Activated T-helper 2 cell treated with anti-CD3 and anti-CD28 coated beads, Interferon-gamma antibody, Interleukin-2, Interleukin-4, amounts not matched to agents 10 μg/mL and 5 μg/mL and 100 μg/mL, durations not matched to agents 14 hours and 24 hours and 36 hours (primary cell): ENCODE results near the gene SHB. TPM values are rescaled to one million over a fixed set of nuclear protein-coding genes. Genes with fewer than 3 reads are reported as not detected.
"Not testable (repeated sequence)": the region's sequence is repeated elsewhere in the genome, so short reads cannot be mapped to it uniquely, and the experiment has no call there.

ENCODE experiments used
- DNase-seq: peaks from one replicate; pipeline ENCODE4 v3.0.0; 2021; ENCODE audit warnings: low spot score
- H3K27ac Mint-ChIP-seq: one replicate; pipeline ENCODE4 v1.8.0; 2021; ENCODE audit warnings: mixed read lengths
- H3K27me3 Mint-ChIP-seq: one replicate; pipeline ENCODE4 v1.8.0; 2021; ENCODE audit warnings: low read depth, mixed read lengths
- H3K36me3 Mint-ChIP-seq: one replicate; pipeline ENCODE4 v1.8.0; 2021; ENCODE audit warnings: low read depth, mixed read lengths
- H3K4me1 Mint-ChIP-seq: one replicate; pipeline ENCODE4 v1.8.0; 2021; ENCODE audit warnings: low read depth, mixed read lengths
- H3K4me3 Mint-ChIP-seq: one replicate; pipeline ENCODE4 v1.8.0; 2021; ENCODE audit warnings: low read depth, mild to moderate bottlenecking, moderate library complexity, mixed read lengths
- H3K9me3 Mint-ChIP-seq: one replicate; pipeline ENCODE4 v1.8.0; 2021; ENCODE audit warnings: mixed read lengths
- intact Hi-C: fragments of 100-400 bp; cut with micrococcal nuclease; formaldehyde crosslinking; loops from one replicate; pipeline ENCODE4 v1.15.1; 2023
- total RNA-seq: library from RNA; stranded (reverse); gene quantifications from 2 replicates; pipeline ENCODE4 v1.2.3, GENCODE V29; 2022

Gene SHB
- total RNA-seq, 1 donor from 2014 or later, result 1.9 TPM

DNA sequence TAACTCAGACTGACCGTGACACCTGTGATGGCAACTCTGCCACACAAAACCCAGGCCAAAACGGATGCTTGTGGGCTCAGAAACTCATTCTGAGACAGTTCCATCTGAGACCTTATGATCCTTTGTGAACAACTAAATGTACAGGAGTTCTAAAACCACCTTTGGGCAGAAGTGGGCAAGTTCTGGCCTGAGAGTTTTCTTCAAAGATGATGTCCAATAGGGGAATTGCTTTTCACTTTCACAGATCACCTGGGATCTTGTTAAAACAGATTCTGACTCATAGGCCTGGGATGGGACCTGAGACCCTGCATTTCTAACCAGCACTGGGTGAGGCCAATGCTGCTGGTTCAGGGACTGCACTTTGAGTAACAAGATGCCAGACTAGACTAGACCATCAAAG, 97.3 kb downstream of the SHB start:
- Mint-ChIP-seq H3K27me3 (no peaks in the 10 kb centered on the region), H3K36me3 (no peaks in the 10 kb centered on the region), H3K9me3 (no peaks in the 10 kb centered on the region), H3K4me1 (peaks cover 7% of the 10 kb centered on the region), H3K27ac (no peak overlapping the region), H3K4me3 (no peak overlapping the region)
- DNase-seq, result no peak
- intact Hi-C loops, result no loop called here

DNA sequence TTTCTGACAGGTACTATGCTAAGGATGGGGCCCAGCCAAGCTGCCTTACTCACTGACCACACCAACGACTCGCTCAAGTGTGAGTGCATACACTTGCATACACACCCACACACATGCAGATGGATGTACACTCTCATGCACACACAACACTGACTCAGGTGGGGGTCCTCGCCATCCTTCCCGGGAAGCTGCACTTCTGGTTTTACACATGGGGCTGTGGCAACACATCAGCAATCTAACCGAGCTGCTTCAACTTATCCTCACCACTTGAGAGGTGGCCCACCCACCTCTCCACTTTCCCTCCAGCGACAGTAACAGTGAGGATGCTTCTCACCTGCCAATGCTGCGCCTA, 97.9 kb downstream of the SHB start:
- H3K27ac Mint-ChIP-seq, result no peak overlapping the region
- intact Hi-C loops, result no loop called here
- no peaks in the 10 kb centered on the region for H3K36me3 Mint-ChIP-seq
- no peak for DNase-seq
- no peak overlapping the region for H3K4me3 Mint-ChIP-seq
- peaks cover 7% of the 10 kb centered on the region for H3K4me1 Mint-ChIP-seq
- no peaks in the 10 kb centered on the region for H3K27me3 Mint-ChIP-seq
- no peaks in the 10 kb centered on the region for H3K9me3 Mint-ChIP-seq

DNA sequence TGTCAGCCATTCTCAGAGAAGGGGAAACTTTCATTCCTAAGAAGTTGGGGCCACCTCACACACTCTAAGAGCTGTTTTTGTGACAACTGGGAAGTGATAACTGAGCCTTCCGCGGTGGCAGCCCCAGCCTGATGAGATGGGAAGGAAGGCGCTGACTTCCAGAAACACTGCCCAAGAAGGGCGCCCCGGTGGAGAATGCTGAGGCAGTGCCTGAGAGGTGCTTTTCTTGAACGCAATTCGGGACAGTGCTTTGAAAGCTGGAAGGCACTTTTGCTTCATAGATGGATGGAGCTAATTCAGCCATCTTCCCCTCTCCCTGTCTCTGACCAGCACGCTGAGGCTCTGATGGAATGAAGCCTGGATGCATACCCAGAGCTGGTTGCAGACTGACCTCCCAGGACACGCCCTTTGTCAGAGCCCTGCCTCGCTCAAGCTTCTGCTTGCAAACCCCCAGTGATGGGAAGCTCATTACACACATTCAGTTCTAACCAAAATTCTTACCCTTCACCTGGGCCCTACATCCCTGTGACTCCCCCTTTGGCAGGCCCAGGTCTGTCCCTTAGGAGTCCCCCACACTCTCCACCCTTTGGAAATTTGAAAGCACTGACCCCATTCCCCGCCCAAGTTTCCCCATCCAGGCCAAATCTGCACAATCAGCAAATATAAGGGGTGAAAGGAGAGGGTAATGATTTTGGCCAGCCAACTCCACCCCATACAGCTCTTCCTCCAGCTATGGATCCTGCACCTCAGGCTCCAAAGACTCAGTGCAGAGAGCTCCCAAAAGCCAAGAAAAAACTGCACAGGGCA, 98.5 kb downstream of the SHB start:
- Mint-ChIP-seq H3K4me1 (peaks cover 13% of the 10 kb centered on the region), H3K27me3 (no peaks in the 10 kb centered on the region), H3K36me3 (no peaks in the 10 kb centered on the region), H3K27ac (no peak overlapping the region), H3K4me3 (no peak overlapping the region), H3K9me3 (no peaks in the 10 kb centered on the region)
- no peak for DNase-seq
- intact Hi-C loops, result no loop called here

DNA sequence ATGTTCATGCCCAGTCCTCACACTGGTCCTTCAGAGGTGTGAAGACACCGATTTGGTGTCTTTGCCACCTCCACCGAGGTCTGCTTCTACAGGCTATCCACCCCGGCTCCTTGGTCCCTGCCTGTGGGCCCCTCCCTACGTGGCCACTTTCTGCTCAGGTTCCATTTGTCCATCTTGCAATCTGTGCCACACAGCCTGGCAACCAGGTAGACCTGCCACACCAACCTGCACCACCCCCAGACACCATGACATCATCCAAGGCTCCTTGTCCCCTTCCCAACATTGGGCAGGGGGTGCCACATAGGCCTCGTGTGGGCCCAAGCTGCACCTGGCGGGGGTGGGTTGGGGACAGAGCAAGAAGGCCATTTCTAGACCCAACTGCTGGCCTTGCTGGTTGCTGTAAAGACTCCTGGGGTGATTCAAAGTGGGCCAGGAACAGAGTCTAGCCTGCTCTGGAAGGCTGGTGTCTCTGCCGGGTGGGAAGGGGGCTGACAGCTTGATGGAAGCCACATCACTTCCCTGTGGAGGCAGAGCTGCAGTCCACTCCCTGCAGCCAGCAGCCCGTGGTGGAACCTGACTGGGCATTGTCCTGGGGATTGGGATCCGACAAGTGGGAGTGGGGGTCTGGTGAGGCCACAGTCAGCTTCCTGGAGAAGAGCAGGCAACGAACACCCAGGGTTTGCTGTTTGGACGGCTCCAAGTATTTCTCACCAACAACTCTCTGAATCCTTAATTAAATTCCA, 99.3 kb downstream of the SHB start:
- DNase-seq, result no peak
- H3K36me3 Mint-ChIP-seq, result no peaks in the 10 kb centered on the region
- no peaks in the 10 kb centered on the region for H3K9me3 Mint-ChIP-seq
- H3K27ac Mint-ChIP-seq, result no peak overlapping the region
- H3K4me1 Mint-ChIP-seq, result peaks cover 20% of the 10 kb centered on the region
- intact Hi-C loops, result no loop called here
- no peak overlapping the region for H3K4me3 Mint-ChIP-seq
- H3K27me3 Mint-ChIP-seq, result no peaks in the 10 kb centered on the region

DNA sequence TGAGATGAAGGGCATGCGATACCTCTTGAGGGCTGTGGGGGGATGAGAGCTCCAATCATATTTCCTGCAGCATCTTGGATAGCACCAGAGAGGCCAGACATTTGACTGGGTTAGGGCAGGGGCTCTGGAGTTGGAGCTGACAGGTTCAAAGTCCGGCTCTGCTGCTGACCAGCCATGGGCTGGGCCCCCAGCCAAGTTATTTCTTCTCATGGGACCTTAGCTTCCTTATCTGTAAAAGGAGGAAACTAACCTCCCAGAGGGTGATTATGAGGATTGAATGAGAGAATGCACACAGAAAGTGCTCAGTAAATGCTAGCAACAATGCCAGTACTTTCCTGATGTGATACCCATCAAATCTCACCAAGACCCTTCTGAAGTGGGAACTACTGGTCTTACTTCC, 99.9 kb downstream of the SHB start:
- H3K36me3 Mint-ChIP-seq, result no peaks in the 10 kb centered on the region
- intact Hi-C loops, result no loop called here
- peaks cover 26% of the 10 kb centered on the region for H3K4me1 Mint-ChIP-seq
- H3K9me3 Mint-ChIP-seq, result no peaks in the 10 kb centered on the region
- H3K27me3 Mint-ChIP-seq, result no peaks in the 10 kb centered on the region
- no peak overlapping the region for H3K27ac Mint-ChIP-seq
- no peak for DNase-seq
- no peak overlapping the region for H3K4me3 Mint-ChIP-seq

DNA sequence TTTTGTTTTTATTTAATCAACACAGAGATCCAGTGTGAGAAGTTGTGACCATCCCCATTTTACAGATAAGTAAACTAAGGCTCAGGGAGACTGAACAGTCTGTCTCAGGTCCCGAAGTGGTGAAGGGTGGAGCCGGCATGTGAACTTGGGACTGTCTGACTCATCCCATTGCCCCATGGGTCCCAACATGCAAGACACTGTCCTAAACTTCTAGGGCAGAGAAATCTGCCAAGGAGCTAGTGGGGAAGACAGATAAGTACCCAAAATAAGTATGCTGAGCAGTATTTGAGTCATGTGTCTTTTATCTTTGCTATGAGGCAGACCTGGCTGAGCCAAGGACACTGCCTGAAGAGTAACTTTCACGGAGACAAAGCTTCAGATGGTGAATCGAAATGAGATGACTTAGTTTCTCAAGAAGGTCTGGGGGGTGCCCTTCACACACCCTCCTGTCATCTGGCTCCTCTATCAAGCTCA, 100.8 kb downstream of the SHB start:
- H3K4me3 Mint-ChIP-seq, result no peak overlapping the region
- H3K27me3 Mint-ChIP-seq, result no peaks in the 10 kb centered on the region
- H3K36me3 Mint-ChIP-seq, result no peaks in the 10 kb centered on the region
- intact Hi-C loops, result no loop called here
- H3K4me1 Mint-ChIP-seq, result peaks cover 32% of the 10 kb centered on the region
- DNase-seq, result no peak
- no peak overlapping the region for H3K27ac Mint-ChIP-seq
- H3K9me3 Mint-ChIP-seq, result no peaks in the 10 kb centered on the region

DNA sequence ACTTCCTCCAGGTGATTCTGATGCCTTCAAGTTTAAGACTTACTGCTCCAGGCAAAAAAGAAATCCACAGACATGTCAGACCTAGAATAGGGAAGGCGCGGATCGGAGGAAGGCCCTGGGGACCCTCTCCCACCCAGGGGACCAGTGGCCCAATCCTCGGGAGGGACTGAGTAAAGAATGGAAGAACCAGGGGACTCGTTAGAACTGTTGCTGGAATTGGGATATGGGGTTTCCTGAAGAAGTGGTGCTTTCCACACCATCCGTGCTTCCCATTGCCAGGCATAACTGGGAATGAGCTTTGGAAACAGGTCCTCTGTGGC, 101.3 kb downstream of the SHB start:
- H3K36me3 Mint-ChIP-seq, result no peaks in the 10 kb centered on the region
- H3K4me1 Mint-ChIP-seq, result peaks cover 32% of the 10 kb centered on the region
- no peak for DNase-seq
- intact Hi-C loops, result no loop called here
- H3K4me3 Mint-ChIP-seq, result no peak overlapping the region
- H3K27me3 Mint-ChIP-seq, result no peaks in the 10 kb centered on the region
- H3K9me3 Mint-ChIP-seq, result no peaks in the 10 kb centered on the region
- H3K27ac Mint-ChIP-seq, result no peak overlapping the region

DNA sequence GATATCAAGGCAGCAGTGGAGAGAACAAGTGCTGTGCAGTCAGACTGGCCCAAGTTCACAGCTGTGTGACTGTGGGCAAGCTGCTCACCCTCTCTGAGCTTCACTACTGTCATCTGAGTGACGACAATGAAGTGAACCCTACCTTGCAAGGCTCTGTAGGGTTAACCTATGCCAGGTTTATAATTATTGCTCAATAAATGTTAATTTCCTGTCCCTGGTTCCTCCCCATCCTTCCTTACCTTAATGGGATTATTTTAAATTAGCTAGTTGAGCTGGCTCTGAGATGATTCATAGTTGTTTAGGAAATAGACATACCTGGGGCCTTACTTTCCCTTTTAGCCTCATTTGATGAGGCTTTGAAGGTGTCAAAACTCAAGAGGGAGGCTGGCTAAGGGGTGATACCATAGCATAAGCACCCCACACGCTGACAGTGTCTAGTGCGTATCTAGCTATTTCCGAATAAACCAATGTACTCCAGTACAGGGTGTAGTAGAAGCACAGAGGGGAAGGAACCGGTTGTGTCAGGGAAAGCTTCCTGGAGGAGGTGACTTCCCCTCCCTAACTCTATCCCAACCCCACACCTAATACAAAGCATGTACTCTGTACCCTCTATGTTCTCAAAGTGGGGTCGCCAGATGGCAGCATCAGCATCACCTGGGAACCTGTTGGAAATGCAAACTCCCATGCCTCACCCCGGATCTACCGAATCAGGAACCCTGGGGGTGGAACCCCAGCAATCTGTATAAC, 101.8 kb downstream of the SHB start:
- DNase-seq, result no peak
- no peak overlapping the region for H3K4me3 Mint-ChIP-seq
- intact Hi-C loops, result no loop called here
- no peak overlapping the region for H3K27ac Mint-ChIP-seq
- H3K9me3 Mint-ChIP-seq, result no peaks in the 10 kb centered on the region
- H3K36me3 Mint-ChIP-seq, result no peaks in the 10 kb centered on the region
- H3K27me3 Mint-ChIP-seq, result no peaks in the 10 kb centered on the region
- H3K4me1 Mint-ChIP-seq, result peaks cover 32% of the 10 kb centered on the region

DNA sequence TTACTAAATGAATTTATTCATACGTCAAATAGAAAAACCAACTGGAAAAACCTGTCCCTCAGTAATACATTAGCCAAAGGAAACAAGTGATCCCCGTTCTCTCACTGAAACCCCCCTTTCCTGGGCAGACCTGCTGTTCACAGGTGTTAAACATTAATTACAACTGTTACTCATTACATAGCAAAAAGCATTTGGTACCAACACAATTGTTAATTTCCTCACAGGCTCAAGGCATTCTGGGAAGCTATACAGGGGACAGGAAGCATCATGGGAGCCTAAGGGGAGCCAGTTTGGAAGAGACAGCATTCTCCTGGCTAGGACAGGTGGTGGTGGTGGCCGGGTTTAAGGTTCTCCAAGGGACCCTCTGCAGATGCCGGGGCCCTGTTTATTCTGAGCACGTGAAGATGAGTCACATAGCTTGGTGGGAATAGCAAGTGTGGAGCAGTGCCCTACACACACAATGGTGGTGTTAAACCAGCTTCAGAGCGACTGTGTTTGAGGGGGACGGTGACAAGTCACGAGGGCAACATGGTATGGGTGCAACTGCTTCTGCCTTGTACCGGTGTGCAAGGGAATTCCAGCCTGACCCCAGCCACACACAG, 102.5 kb downstream of the SHB start:
- H3K27me3 Mint-ChIP-seq, result no peaks in the 10 kb centered on the region
- no peaks in the 10 kb centered on the region for H3K36me3 Mint-ChIP-seq
- H3K27ac Mint-ChIP-seq, result no peak overlapping the region
- H3K4me3 Mint-ChIP-seq, result no peak overlapping the region
- intact Hi-C loops, result no loop called here
- no peaks in the 10 kb centered on the region for H3K9me3 Mint-ChIP-seq
- H3K4me1 Mint-ChIP-seq, result peaks cover 39% of the 10 kb centered on the region
- no peak for DNase-seq

DNA sequence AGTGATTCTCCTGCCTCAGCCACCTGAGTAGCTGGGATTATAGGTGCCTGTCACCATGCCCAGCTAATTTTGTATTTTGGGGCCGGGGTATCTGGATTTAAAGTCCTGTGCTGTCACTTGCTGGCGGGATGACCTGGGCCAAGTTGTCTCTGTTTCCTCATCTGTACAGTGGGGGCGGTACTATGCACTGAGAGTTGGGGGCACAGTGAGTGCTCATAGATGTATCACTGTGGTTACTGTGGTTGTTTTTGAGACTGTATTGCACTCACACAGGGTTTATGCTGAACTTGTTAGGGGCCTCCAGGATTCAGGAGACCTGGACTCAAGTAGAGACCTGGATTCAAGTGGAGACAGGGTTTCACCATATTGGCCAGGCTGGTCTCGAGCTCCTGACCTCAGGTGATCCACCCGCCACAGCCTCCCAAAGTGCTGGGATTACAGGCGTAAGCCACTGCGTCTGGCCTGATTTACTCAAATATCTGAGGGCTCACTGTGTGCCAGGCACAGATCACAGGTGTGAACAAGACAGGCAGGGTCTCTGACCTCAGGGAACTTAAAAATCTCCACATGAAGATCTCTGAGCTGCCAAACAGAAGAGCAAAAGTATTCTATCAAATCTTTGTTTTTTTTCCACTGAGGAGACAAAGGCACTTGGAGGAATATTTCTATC, 103.2 kb downstream of the SHB start:
- H3K4me3 Mint-ChIP-seq, result not testable (repeated sequence)

DNA sequence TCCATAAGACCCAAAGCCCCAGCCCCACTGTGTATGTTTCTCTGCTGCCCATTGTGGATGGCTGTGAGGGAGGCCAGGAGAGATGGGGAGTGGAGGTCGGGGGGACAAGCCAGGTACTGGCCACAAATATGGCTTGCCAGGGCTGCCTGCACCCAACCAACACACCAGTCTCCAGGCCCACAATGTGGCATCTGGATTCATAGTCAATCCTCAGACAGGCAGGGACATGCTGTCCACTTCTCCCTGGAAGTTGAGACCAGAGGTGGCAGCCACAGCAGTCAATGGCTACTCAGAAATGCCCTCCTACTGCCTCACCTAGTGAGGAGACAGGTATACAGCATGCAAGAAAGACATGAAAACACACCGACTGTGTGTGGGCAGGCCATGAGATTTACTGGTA, 103.9 kb downstream of the SHB start:
- peaks cover 39% of the 10 kb centered on the region for H3K4me1 Mint-ChIP-seq
- H3K4me3 Mint-ChIP-seq, result no peak overlapping the region
- no peak for DNase-seq
- no peak overlapping the region for H3K27ac Mint-ChIP-seq
- H3K36me3 Mint-ChIP-seq, result no peaks in the 10 kb centered on the region
- intact Hi-C loops, result no loop called here
- no peaks in the 10 kb centered on the region for H3K9me3 Mint-ChIP-seq
- H3K27me3 Mint-ChIP-seq, result no peaks in the 10 kb centered on the region

More for the DNA sequence above, 103.2 kb downstream of the SHB start:
- peaks cover 41% of the 10 kb centered on the region for H3K4me1 Mint-ChIP-seq
- H3K36me3 Mint-ChIP-seq, H3K9me3 Mint-ChIP-seq, DNase-seq, intact Hi-C loops, H3K27me3 Mint-ChIP-seq, H3K27ac Mint-ChIP-seq: not testable (repeated sequence)

DNA sequence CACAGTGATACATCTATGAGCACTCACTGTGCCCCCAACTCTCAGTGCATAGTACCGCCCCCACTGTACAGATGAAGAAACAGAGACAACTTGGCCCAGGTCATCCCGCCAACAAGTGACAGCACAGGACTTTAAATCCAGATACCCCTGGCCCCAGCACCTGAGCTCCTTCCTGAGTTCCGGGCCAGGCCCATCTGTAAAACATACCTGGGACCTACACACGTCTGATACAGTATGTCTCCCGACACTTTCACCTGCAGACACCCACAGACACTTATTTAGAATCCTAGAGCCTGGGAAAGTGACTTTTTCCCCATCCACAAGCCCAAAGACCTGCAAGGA, 104.3 kb downstream of the SHB start:
- DNase-seq, result no peak
- peak overlapping the region; percentile 67 for H3K27ac Mint-ChIP-seq
- H3K36me3 Mint-ChIP-seq, result no peaks in the 10 kb centered on the region
- H3K9me3 Mint-ChIP-seq, result no peaks in the 10 kb centered on the region
- H3K4me3 Mint-ChIP-seq, result no peak overlapping the region
- intact Hi-C loops, result no loop called here
- no peaks in the 10 kb centered on the region for H3K27me3 Mint-ChIP-seq
- H3K4me1 Mint-ChIP-seq, result peaks cover 39% of the 10 kb centered on the region
